Measurements from ENCODE around the gene ITSN1.
"Not testable (repeated sequence)": the region's sequence is repeated elsewhere in the genome, so short reads cannot be mapped to it uniquely, and the experiment has no call there.

The ITSN1 gene

DNA sequence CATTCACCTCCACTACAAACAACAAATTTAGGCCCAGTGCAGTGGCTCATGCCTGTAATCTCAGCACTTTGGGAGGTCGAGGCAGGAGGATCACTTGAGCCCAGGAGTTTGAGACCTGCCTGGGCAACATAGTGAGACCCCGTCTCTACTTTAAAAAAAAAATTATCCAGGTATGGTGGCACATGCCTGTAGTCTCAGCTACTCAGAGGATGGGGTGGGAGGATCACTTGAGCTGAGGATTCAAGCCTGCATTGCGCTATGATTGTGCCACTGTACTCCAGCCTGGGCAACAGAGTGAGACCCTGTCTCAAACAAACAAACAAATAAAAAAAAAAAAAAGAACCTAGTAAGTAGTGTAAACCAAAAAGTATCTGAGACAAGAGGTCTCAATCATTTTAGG is 86.8 kb downstream of the ITSN1 start:
- in situ Hi-C loops (cut with MboI; ENCODE audit: low sequenced_read_pairs), result not testable (repeated sequence)

DNA sequence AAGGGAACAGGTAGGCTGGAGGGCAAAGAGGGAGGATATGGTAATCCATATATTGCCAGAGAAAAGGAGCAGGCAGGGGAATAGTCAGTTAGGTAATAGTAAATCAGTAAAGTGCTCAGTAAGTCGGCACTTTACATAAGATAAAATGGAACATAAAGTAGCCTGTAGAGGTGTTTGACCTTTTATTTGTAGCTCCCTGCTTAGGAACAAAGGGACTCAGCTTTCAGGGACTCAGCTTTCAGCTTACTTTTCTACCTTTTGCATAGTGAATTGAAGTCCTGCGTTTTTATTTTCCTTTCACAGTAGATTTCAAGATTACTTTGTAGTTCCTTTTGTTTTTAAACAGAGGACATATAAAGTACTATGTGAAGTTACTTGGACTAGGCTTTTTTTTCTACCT is 87.3 kb downstream of the ITSN1 start:
- in situ Hi-C loops (cut with MboI; ENCODE audit: low sequenced_read_pairs), result no loop called here

DNA sequence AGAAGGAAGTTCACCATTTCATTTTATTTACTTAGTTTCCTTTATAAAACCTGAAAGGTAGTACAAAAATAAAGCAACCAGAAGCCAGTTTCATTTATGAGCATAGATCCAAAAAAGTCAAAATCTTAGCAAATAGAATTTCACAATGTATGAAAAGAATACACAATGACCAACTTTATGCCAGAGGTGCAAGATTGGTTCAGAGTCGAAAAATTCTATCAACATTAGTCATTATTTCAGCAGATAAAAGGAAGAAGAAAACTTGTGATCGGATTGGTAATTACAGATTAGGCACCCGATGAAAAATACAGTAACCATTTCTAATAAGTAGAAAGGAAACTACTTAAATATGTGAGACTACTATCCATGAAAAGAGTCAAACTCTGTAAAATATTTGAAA is 89.1 kb downstream of the ITSN1 start:
- in situ Hi-C loops (cut with MboI; ENCODE audit: low sequenced_read_pairs), result no loop called here

DNA sequence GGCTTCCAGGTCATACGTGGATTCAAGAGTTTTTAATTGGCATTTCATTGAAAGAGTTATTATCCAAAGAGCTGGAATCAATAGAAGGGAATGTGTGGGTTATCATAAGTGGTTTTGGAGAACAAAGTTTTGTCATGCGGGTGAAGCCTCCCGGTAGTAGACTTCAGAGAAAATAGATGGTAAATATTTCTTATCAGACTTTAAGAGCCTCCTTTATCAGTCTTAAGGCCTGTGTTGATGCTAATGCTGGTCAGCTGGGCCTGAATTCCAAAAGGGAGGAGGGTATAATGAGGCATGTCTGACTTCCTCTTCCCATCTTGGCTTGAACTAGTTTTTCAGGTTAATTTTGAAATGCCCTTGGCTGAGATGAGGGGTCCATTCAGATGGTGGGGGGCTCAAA is 89.7 kb downstream of the ITSN1 start:
- in situ Hi-C loops (cut with MboI; ENCODE audit: low sequenced_read_pairs), result no loop called here

DNA sequence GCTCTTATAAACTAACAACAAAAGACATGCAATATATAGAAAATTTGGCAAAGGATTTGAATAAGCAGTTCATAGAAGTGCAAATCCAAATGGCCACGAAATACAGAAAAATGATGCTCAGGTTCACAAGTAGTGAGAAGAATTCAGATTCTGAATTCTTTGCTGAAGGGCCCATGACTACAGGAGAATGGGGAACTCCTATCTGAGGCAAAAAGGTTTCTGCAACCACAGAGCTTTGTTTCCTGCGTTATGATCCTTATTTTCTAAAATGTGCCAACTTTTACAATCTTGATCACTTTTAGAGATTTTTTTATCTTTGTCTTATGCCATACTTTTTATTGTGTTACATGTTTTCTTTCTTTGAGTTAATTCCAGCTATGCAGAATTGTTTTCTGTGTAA is 91.3 kb downstream of the ITSN1 start:
- in situ Hi-C loops (cut with MboI; ENCODE audit: low sequenced_read_pairs), result no loop called here

DNA sequence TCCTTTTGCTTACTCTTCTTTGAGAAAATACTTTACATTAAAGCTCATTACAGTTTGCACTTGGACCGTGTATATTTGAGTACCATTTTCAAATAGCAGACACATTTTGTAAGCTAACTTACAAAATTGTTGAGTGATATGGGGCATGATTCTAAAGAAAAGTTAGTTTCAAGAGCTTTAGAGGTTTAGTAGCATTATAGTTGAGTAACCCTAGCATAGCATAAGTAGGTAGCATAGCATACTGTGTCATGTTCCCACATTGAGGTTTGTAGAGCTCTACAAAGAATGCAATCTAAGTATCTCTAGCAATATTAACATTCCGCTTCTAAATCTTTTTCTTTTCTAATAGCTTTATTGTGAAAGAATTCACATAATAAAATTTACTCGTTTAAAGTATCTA is 92.0 kb downstream of the ITSN1 start:
- in situ Hi-C loops (cut with MboI; ENCODE audit: low sequenced_read_pairs), result no loop called here

DNA sequence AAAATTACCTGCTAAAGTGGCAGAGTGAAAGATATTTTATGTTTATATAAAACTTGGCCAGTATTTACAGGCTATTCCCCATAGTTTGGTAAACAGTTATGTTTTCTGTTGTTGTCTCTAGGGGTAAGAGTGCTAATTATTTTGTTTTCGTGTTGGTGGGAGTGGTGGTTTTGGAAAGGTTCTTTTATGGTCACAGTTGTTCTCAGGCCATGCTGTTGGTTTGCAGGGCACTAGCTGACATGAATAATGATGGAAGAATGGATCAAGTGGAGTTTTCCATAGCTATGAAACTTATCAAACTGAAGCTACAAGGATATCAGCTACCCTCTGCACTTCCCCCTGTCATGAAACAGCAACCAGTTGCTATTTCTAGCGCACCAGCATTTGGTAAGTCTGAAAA is 92.5 kb downstream of the ITSN1 start:
- in situ Hi-C loops (cut with MboI; ENCODE audit: low sequenced_read_pairs), result no loop called here

DNA sequence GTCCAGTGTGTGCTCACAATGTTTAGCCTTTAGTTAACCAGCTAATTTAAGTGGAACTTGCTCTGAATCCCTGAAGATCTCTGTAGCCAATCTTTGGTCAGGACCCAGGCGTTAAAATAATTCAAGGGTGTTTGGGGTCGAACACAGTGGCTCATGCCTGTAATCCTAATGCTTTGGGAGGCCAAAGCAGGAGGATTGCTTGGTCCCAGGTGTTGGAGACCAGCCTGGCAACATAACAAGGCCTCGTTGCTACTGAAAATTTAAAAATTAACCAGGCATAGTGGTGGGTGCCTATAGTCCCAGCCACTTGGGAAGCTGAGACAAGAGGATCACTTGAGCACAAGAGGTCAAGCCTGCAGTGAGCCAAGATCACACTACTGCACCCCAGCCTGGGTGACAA is 94.3 kb downstream of the ITSN1 start:
- in situ Hi-C loops (cut with MboI; ENCODE audit: low sequenced_read_pairs), result no loop called here

DNA sequence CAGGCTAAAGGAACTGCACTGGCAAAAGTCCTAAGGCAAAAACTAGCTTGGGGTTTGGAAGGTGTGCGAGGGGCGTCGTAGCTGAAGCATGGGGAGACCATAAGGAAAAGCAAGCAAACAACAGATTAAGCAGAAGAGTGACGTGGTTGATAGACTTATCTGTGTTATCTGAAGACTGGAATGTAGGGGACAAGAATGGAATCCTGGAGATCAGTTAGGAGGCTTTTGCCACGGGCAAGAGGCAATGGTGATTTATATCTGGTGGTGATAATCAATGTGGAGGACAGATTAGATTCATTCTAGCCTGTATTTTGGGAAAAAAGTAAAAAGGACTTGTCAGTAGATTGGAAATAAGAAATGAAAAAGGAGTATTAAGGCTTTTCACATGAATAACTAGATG is 97.4 kb downstream of the ITSN1 start:
- in situ Hi-C loops (cut with MboI; ENCODE audit: low sequenced_read_pairs), result no loop called here

DNA sequence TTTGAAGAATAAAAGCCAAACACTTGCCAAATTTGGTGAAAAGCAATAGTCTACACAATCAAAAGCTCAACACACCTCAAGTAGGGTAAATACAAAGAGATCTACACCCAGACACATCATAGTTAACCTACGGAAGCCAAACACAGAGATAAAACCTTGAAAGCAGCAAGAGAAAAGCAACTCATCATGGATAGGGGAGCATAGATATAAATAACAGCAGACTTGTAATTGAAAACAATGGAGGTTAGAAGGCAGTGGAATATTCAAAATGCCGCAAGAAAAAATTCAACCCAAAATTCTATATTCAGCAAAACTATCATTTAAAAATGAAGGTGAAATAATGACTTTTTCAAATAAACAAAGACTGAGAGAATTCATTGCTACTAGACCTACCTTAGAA is 105.1 kb downstream of the ITSN1 start:
- in situ Hi-C loops (cut with MboI; ENCODE audit: low sequenced_read_pairs), result no loop called here

DNA sequence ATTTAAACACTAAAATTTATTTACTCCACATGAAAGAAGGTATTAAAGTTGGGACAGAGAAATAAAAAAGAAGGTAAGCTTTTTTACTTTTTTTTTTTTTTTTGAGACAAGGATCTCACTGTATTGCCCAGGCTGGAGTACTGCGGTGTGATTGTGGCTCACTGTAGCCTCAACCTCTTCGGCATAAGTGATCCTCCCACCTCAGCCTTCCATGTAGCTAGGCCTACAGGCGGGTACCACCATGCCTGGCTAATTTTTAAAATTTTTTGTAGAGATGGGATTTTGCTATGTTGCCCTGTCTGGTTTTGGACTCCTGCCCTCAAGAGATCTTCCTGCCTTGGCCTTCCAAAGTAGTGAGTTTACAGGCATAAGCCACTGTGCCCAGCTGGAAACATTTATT is 106.6 kb downstream of the ITSN1 start:
- in situ Hi-C loops (cut with MboI; ENCODE audit: low sequenced_read_pairs), result no loop called here

DNA sequence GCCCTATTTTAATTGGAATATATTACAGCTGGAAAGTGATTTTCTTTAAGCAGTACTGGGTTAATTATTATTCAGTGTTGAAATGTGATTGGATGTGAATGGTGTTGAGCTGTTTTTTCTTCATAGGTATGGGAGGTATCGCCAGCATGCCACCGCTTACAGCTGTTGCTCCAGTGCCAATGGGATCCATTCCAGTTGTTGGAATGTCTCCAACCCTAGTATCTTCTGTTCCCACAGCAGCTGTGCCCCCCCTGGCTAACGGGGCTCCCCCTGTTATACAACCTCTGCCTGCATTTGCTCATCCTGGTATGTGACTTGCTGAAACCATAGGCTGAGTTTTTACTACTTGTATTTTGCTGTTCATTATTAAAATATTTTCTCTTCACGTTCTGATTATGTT is 107.7 kb downstream of the ITSN1 start:
- in situ Hi-C loops (cut with MboI; ENCODE audit: low sequenced_read_pairs), result no loop called here

DNA sequence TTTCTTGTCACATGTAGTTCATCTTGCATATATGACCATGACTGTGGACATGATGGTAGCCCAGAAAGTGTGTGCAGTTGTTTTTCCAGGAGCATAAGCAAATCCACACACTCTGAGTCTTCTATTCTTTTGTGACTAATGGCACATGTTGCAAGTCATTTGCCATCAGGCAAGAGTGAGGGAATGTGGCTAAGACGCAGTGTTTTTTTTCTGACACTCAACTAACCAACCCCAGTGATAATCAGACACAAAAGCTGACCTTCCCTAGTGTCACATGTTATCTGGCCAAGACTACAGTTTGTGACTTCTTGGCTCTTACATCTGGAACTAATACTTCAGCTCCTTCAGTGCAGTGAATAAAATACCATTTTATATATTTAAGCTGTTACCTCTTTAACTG is 108.8 kb downstream of the ITSN1 start:
- in situ Hi-C loops (cut with MboI; ENCODE audit: low sequenced_read_pairs), result no loop called here

DNA sequence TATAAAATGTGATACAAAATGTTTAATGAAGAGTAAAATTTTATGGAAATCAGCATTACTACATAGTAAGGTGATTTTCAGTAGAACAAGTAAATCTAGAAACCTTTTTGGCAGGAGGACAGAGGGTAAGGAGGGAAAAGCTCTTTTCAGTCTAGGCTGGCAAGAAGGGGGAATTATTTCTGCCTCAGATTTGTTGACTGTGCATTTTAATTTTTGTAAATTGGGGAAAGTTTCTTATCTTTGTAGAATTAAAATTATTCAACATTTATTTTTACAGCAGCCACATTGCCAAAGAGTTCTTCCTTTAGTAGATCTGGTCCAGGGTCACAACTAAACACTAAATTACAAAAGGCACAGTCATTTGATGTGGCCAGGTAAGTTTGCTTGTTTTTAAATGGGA is 109.2 kb downstream of the ITSN1 start:
- in situ Hi-C loops (cut with MboI; ENCODE audit: low sequenced_read_pairs), result no loop called here

DNA sequence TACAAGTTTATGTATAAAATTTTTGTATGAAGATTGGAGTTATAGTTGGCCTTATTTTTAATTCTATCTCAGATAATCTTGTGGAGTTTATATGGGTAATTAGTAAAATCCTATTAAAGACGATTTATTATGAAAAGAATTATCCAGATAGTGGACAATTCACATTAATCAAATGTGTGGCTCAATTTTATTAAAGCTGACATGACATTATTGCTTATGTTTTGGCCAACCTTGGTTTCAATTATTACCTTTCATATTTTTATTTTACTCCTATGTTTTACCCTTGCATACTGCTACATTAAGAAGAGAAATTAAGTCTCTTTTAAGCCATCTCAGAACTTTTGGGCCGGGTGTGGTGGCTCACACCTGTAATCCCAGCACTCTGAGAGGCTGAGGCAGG is 110.0 kb downstream of the ITSN1 start:
- in situ Hi-C loops (cut with MboI; ENCODE audit: low sequenced_read_pairs), result no loop called here

DNA sequence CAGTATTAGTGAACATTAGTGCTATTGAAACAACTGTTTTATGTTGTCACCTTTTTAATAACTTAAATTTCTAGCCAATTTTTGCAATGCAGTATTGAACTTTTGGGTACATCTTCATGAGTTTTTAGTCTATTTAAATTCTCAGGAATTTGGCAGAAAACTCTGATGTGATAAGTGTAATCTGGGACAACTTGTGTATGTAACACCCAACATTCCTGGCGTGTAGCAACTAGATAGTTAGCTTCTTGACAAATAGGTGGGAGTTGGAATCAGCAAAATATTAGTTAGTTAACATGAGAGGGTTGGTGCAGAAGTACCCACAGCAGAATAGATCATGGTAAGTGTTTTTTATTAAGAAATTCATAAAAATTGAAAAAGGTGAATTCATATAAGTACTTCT is 111.6 kb downstream of the ITSN1 start:
- in situ Hi-C loops (cut with MboI; ENCODE audit: low sequenced_read_pairs), result no loop called here

DNA sequence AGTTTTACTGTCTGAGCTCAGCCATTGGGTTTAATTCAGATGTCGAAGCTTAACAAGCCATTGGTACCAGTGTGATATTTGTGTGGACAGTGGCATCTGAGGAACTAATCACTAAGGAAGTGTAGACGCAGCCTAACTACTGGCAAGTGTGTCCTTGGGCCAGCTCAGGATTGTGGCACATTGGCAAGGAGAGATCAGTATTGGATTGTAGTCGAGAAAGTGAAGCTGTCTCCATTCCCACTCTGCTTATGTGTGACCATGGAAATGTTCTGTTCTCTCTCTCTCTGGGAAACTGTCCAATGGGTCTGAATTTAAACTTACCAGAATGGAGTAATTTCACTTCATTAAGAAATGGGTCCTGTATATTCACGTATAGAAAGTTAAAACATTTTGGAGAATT is 112.2 kb downstream of the ITSN1 start:
- in situ Hi-C loops (cut with MboI; ENCODE audit: low sequenced_read_pairs), result no loop called here

DNA sequence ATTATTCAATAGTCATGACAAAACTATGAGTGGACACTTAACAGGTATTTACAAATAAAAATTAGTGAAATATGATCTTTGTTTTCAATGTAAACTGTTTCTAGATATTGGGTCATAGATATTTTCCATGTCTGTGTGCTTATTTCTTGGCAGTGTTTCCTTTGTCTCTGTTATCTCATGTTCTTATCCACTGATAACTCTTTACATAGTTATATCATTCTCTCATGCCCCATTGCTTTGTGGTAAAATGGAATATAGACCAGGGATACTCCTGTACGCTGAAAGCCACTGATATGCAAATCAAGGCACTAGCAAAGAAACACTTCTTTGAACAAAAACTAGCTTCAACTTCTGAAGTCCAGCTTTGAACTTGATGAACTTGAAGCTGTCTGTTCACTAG is 113.1 kb downstream of the ITSN1 start:
- in situ Hi-C loops (cut with MboI; ENCODE audit: low sequenced_read_pairs), result no loop called here

DNA sequence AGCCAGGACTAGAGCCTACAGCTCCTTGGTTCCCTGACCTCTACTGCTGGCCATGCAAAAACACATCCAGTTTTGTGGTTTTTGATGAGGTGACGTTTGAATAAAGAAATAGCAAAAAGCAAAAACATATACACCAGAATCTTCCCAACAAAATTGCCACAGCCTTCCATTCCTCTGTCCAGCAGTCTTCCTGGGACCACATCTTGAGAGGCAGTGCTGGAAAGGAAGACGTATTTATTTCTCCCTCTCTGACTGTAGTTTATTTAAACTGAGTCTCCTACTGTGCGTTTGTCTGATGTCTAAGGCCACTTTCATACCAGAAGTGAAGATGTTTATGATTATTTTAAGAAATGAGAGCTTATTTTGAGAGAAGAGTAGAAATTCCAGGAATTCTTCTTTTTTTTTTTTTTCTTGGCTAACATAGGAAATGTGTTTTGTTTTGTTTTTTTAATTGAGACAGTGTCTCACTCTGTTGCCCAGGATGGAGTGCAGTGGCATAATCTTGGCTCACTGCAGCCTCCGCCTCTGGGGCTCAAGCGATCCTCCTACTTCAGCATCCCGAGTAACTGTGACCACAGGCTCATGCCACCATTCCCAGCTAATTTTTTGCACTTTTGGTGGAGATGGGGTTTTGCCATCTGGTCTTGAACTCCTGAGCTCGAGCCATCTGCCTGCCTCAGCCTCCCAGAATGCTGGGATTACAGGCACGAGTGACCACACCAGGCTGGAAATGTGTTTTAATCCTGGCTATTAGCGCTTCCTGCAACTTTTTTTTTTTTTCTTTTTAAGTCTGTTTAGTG is 118.5 kb downstream of the ITSN1 start:
- in situ Hi-C loops (cut with MboI; ENCODE audit: low sequenced_read_pairs), result no loop called here

DNA sequence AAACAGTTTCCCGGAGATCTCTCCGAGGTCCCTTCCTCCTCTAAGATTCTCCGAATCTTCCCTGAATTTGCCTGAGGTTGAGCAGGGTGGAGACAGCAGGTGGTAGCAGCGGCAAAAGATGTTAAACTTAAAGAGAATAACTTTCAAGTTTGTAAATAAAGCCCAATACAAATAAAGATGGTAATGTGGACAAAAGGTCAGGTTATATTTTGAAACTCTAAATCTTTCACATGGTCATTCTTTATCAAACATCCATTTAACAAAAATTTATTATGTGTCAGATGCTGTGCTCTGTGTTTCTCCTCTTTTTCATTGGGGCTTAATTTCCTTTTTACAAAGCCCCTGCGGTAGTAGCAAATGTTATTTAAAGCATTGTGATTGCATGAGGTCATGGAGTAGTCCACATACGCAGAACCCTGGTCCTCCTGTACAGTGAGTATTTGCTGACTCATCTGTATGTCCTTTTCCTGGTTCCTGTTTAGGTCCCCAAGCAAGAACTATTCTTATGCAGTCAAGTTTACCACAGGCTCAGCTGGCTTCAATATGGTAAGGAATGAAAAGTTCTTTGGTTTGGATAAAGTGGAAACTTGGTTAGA is 119.2 kb downstream of the ITSN1 start:
- in situ Hi-C loops (cut with MboI; ENCODE audit: low sequenced_read_pairs), result no loop called here

DNA sequence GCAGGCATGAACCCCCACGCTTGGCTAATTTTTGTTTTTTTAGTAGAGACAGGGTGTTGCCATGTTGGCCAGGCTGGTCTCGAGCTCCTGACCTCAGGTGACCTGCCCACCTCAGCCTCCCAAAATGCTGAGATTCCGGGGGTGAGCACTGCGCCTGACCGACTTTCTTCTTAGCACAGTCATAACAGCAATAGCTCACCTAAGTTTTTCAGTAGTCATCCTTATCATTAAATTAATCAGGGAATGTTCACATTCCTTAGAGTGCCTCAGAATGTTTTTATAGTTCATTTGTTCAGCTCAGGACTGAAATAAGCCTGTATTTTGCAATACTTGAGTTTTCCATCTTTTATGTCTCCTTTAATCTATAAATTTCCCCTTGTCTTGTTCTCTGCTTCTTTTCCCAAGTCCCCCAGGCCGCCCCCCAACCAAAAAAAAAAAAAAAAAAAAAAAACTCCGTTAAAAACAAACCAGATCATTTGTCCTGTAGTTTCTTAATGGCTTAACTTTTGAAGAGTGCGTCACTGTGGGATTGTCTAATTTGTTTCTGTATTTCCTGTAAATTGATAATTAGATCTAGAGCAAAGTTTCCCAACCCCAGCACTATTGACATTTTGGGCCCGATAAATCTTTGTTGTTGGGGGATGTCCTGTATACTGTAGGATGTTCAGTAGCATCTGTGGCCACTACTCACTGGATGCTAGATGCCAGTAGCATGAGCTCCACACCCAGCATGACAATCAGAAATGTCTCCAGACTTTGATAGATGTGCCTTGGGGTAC is 120.7 kb downstream of the ITSN1 start:
- in situ Hi-C loops (cut with MboI; ENCODE audit: low sequenced_read_pairs), result no loop called here

DNA sequence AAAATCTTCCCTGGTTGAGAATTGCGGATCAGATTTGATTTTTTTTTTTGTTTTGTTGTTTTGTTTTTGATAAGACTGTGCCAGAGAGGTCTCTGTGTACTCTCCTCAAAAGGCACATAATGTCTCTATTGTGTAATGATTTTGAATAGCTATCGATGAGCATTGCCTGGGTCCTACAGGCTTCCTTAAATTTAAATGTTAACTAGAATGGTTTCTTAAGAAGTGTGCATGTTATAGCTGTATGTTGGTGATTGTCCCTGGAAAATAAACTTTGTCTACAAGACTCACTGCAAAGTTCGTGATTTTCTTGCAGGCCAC is 121.2 kb downstream of the ITSN1 start:
- in situ Hi-C loops (cut with MboI; ENCODE audit: low sequenced_read_pairs), result no loop called here
